Psoas muscle (tissue), 8 donors: ENCODE results near the gene IL18. TPM values are rescaled to one million over a fixed set of nuclear protein-coding genes. Genes with fewer than 3 reads are reported as not detected.

Source experiments
- ATAC-seq, 4 donors: fragments of 200-7000 bp; cut with Tn5 transposase; one replicate each; pipeline ENCODE4 v1.9.1; 2020; ENCODE audit warnings: moderate library complexity in 3 of 4, mild to moderate bottlenecking in 2 of 4
- DNase-seq, 2 donors: peaks; one replicate each; pipeline ENCODE4 v3.0.0-alpha.2; 2020
- H3K27ac ChIP-seq: fragments of 200-600 bp; one replicate; pipeline ENCODE4 v1.8.0; 2022
- H3K27me3 ChIP-seq, 3 donors: fragments of 200-600 bp in 1 of 3; one replicate each; pipeline versions ENCODE4 v1.6.1 to v1.8.0; 2013 to 2022; ENCODE audit warnings: low read length in 2 of 3, mild to moderate bottlenecking in 2 of 3, moderate library complexity in 1 of 3; ENCODE audit not compliant: insufficient read depth in 3 of 3
- H3K36me3 ChIP-seq, 2 donors: fragments of 200-600 bp in 1 of 2; one replicate each; pipeline versions ENCODE4 v1.6.1 to v1.8.0; 2013 to 2022; ENCODE audit warnings: low read depth in 1 of 2, mild to moderate bottlenecking in 1 of 2, moderate library complexity in 1 of 2; ENCODE audit not compliant: insufficient read depth in 1 of 2
- H3K4me1 ChIP-seq: fragments of 200-600 bp; one replicate; pipeline ENCODE4 v1.8.0; 2022
- H3K4me3 ChIP-seq: fragments of 200-600 bp; one replicate; pipeline ENCODE4 v1.8.0; 2022; ENCODE audit warnings: mild to moderate bottlenecking
- H3K9me3 ChIP-seq: fragments of 200-600 bp; one replicate; pipeline ENCODE4 v1.8.0; 2022
- CTCF ChIP-seq: fragments of 200-600 bp; IDR thresholded peaks from one replicate; pipeline ENCODE4 v1.8.0; 2022; ENCODE audit warnings: antibody characterized with exemption
- WGBS, 3 donors: extraction: QIAGEN DNeasy Blood & Tissue Kit; methylation state at CpG; one replicate each; pipeline versions ENCODE4 v1.1.6 to v1.1.7; 2013; 5-methylcytosine and 5-hydroxymethylcytosine counted together
- intact Hi-C, 2 donors: fragments of 100-400 bp; cut with DNase I; formaldehyde crosslinking; loops; one replicate each; pipeline versions ENCODE4 v1.11.0 to v1.14.2; 2022
- polyA plus RNA-seq, 3 donors: library from polyadenylated mRNA; stranded (reverse); fragments of 200-250 nt; gene quantifications; one replicate each; pipeline ENCODE4 v1.2.3, GENCODE V29; 2013
- total RNA-seq, 4 donors: library from RNA; stranded (reverse); fragmentation: NEBNext Ultra II Directional in 2 of 4; extraction: Animal tissue kit (Norgen Biotek cat#: 25700) in 2 of 4; gene quantifications; one replicate each; pipeline versions ENCODE4 v1.2.1 to v1.2.4, GENCODE V29; 2021 to 2023
- donor health status: healthy with polysubstance abuse.
- donor health status: DM: no; HTN: no; CAD: no; lungs with moderate emphysema.
- donor health status: Bipolar disorder and iron deficiency.
- donor health status: healthy.
- donor health status: DM: yes; HTN: yes; CAD: no.
- donor health status: DM: no; HTN: no; CAD: no.
- donor health status: DM: no; HTN: no; CAD: no.
- donor health status: DM: yes; HTN: yes; CAD: no.

Gene IL18
- total and polyA plus RNA-seq, 7 donors = 0.86 to 66.4 (median 7.0) TPM

GRCh38 chr11:112172362-112172994 is 8.6 kb upstream of the IL18 start:
- 30 to 47% (median 35%) methylated on average over 2 of the region's 2 CpGs for WGBS, 3 donors

GRCh38 chr11:112167145-112167544 is 3.3 kb upstream of the IL18 start, which contains the start of gene TEX12:
Gene TEX12 (plus strand): TSS chr11:112167372. CDS start chr11:112169269, 1,897 bp downstream.
- intact Hi-C loops = no loop called here
- Histone ChIP-seq H3K36me3 (no peaks in the 10 kb centered on the region), H3K4me1 (peaks cover 19% of the 10 kb centered on the region), H3K9me3 (no peaks in the 10 kb centered on the region), H3K4me3 (no peak within 1 kb of the TSS), H3K27ac (peak within 1 kb of the TSS; percentile 54), H3K27me3 (no peaks in the 10 kb centered on the region)
- TF ChIP-seq CTCF = no peak
- DNase-seq (no peak), ATAC-seq (no peak)
- 82 to 89% (median 84%) methylated on average over 25 of the region's 25 CpGs for WGBS, 3 donors

More at GRCh38 chr11:112172362-112172994, 8.6 kb upstream of the IL18 start:
- Histone ChIP-seq H3K27ac (peak overlapping the region; percentile 85), H3K36me3 (no peaks in the 10 kb centered on the region), H3K4me3 (peak overlapping the region; percentile 26), H3K27me3 (no peaks in the 10 kb centered on the region), H3K4me1 (peaks cover 28% of the 10 kb centered on the region), H3K9me3 (no peaks in the 10 kb centered on the region)
- intact Hi-C loops = no loop called here
- no peak for TF ChIP-seq CTCF
- no peak for DNase-seq
- peak in 3 of 4 donors; percentile 38 to 65 (median 55) for ATAC-seq

GRCh38 chr11:112166562-112166961 is 2.7 kb upstream of the IL18 start:
- no peak for DNase-seq
- WGBS, 3 donors = 28 to 63% (median 42%) methylated on average over 8 of the region's 8 CpGs
- H3K4me1 ChIP-seq = peaks cover 19% of the 10 kb centered on the region
- H3K27me3 ChIP-seq = no peaks in the 10 kb centered on the region
- no peak for TF ChIP-seq CTCF
- H3K9me3 ChIP-seq = no peaks in the 10 kb centered on the region
- no peak overlapping the region for H3K4me3 ChIP-seq
- ATAC-seq = peak in 1 of 4 donors; percentile 39
- H3K27ac ChIP-seq = peak overlapping the region; percentile 54
- intact Hi-C loops = no loop called here
- H3K36me3 ChIP-seq = no peaks in the 10 kb centered on the region

- WGBS, 3 donors = 61 to 74% (median 64%) methylated on average over 3 of the region's 3 CpGs
- Histone ChIP-seq H3K9me3 (no peaks in the 10 kb centered on the region), H3K4me3 (no peak overlapping the region), H3K27ac (peak overlapping the region; percentile 82), H3K27me3 (no peaks in the 10 kb centered on the region), H3K36me3 (no peaks in the 10 kb centered on the region), H3K4me1 (peaks cover 27% of the 10 kb centered on the region)
- ATAC-seq (no peak), DNase-seq (no peak)
- intact Hi-C loops = no loop called here
- no peak for TF ChIP-seq CTCF
Observed at GRCh38 chr11:112165049-112165448, 1.2 kb upstream of the IL18 start.
